Stimulated activated CD8-positive, alpha-beta memory T cell treated with anti-CD3 and anti-CD28 coated beads, Interleukin-4, amount 100 ng/mL, for 48 hours (primary cell): ENCODE measurements around the gene TAC3.
"Not testable (repeated sequence)": the region's sequence is repeated elsewhere in the genome, so short reads cannot be mapped to it uniquely, and the experiment has no call there.

Experiments
- DNase-seq: peaks from one replicate; pipeline ENCODE4 v3.0.0-alpha.2; 2020

TAC3 gene

GRCh38 chr12:56980941-56981530, 35.3 kb downstream of the TAC3 start:
- no peak for DNase-seq

DNA sequence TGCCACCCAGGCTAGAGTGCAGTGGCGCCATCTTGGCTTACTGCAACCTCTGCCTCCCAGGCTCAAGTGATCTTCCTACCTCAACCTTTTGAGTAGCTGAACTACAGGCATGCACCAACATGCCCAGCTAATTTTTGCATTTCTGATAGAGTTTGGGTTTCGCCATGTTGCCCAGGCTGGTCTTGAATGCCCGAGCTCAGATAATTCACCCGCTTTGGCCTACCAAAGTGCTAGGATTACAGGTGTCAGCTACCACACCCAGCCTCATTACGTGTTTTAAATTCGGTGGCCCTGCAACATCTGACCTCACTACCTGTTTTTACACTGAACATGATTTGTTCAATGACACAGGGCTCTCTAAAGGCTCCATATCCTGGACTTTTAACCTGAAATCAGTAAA, 36.1 kb downstream of the TAC3 start:
- no peak for DNase-seq

- DNase-seq, result no peak
Measured at GRCh38 chr12:56979628-56980027, 36.7 kb downstream of the TAC3 start.

GRCh38 chr12:56978397-56979138, 37.8 kb downstream of the TAC3 start:
- no peak for DNase-seq

- not testable (repeated sequence) for DNase-seq
Measured at GRCh38 chr12:56977361-56977760, 39.0 kb downstream of the TAC3 start.

- DNase-seq, result not testable (repeated sequence)
Measured at GRCh38 chr12:56974224-56974623, 42.1 kb downstream of the TAC3 start.

- DNase-seq, result not testable (repeated sequence)
Measured at GRCh38 chr12:56968910-56969309, 47.4 kb downstream of the TAC3 start.

DNA sequence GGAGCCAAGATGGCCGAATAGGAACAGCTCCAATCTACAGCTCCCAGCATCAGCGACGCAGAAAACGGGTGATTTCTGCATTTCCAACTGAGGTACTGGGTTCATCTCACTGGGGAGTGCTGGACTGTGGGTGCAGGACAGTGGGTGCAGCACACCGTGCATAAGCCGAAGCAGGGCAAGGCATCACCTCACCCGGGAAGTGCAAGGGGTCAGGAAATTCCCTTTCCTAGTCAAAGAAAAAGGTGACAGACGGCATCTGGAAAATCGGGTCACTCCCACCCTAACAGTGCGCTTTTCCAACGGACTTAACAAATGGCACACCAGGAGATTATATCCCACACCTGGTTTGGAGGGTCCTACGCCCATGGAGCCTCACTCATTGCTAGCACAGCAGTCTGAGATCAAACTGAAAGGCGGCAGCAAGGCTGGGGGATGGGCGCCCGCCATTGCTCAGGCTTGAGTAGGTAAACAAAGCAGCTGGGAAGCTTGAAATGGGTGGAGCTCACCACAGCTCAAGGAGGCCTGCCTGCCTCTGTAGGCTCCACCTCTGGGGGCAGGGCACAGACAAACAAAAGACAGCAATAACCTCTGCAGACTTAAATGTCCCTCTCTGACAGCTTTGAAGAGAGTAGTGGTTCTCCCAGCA, 50.2 kb downstream of the TAC3 start:
- not testable (repeated sequence) for DNase-seq

- DNase-seq, result not testable (repeated sequence)
Measured at GRCh38 chr12:56965124-56965523, 51.2 kb downstream of the TAC3 start.

DNA sequence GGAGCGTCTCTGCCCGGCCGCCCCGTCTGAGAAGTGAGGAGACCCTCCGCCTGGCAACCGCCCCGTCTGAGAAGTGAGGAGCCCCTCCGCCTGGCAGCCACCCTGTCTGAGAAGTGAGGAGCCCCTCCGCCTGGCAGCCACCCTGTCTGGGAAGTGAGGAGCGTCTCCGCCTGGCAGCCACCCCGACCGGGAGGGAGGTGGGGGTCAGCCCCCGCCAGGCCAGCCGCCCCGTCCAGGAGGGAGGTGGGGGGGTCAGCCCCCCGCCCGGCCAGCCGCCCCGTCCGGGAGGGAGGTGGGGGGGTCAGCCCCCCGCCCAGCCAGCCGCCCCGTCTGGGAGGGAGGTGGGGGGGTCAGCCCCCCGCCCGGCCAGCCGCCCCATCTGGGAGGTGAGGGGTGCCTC, 52.8 kb downstream of the TAC3 start:
- DNase-seq, result not testable (repeated sequence)

GRCh38 chr12:56962247-56962646, 54.1 kb downstream of the TAC3 start:
- not testable (repeated sequence) for DNase-seq
